Superior temporal gyrus (tissue), 1 donor: ENCODE results near the gene SLC6A12.
A peak's percentile ranks its signal among the peaks of the same experiment; 100 is the strongest.
"Not testable (repeated sequence)": the region's sequence is repeated elsewhere in the genome, so short reads cannot be mapped to it uniquely, and the experiment has no call there.

ENCODE experiments used
- DNase-seq: peaks from one replicate; pipeline ENCODE4 v3.0.0-alpha.2; 2016; ENCODE audit errors: extremely low spot score

Gene SLC6A12

DNA sequence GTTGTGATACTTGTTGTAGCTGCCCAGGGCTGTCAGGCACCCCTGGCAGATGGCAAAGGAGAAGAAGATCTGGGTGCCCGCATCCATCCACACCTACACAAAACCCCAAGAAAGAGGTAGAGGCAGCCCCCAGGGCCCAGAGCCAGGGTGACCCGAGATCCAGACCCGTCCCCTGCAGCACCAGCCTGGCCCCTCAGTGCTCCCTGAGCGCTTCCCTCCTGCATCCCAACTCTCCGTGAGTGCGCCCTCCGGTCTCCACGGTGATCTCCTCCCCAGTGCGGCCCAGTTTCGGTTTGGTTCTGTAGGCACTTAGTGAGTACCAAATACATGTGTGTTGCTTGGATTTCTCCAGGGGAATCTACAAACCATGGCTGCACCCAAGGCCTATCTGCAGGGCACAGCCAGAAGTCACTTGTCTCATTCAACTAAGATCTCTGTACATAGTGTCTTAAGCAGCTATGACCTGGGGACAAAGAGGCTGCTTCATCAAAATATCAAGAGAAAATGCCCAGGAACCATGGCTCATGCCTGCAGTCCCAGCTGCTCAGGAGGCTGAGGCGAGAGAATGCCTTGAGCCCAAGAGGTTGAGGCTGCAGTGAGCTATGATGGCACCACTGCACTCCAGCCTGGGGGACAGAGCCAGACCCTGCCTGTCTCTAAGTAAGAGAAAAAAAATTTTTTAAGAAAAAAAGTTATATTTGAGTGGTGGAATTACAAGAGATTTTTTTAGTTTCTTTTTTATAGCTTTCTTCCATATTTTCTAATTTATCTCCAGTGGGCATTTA lies 15.9 kb downstream of the SLC6A12 start:
- no peak for DNase-seq

DNA sequence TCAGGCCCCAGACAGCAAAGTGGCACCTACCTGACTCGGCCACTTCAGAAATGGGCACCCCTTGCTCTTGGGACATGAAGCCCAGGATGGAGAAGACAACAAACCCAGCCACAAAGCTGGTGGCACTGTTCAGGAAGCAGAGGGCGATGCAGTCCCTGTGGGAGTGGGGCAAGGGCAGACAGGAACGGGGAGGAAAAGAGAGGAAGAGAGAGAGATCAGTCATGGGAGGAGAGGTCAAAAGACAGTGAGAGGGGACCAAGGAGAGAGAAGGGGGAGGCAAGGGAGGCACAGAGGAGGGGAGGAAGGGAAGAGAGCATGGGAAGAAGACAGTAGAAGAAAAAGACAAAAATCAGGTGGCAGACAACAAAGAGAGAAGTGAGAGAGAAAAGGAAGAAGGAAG lies 16.6 kb downstream of the SLC6A12 start:
- DNase-seq: no peak

DNA sequence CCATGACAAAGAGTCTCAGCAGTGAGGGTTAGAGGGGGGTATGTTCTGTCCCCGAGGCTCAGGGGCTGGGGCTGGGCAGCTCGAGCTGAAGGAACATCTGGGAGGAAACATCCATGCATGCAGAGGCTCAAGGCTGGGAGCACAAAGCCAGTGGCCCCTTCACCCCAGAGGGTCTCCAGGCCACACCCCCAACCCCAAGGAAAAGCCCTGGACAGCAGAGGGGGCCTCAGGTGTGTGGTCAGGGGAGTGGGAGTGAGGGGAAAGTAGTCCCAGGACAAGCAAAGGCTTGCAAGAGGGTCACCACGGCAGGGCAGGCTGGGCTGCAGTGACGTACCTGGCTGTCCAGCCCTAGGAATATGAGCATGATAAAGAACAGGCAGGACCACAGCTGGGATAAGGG lies 17.5 kb downstream of the SLC6A12 start:
- no peak for DNase-seq

DNA sequence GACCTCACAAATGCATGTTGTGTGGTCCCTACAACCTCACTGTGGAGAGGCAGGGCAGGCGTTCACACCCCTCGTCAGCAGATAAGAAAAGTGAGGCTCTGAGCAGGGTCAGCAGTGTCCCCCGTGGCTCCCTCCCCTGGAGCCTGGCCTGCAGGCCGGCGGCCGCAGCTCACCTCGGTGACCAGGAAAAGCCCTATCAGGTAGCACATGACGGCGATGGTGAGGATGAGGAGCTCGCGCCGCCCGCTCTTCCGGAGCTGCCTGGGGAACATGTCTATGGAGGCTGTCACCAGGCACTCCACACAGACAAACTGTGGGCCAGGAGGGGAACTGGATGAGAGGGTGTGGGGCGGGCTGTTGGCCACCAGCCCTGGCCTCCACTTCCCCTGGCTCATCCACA lies 18.0 kb downstream of the SLC6A12 start:
- no peak for DNase-seq

DNA sequence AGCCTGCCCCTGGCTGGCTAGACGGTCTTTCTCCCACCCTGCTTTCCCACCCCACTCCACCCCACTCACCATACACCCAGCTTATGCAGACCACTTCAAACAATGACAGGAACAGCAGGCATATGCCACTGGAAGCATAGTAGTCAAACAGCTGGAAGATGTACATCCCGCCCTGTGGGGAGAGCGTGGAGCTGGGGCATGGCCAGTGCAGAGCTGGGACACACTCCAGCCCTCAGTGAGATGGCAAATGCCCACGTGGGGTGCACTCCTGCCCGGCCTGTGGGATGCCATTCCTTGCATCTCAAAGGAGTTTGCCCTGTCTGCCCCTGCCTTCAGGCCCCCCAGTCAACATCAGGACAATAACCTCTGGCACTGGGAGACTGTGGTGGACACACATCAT lies 18.8 kb downstream of the SLC6A12 start:
- no peak for DNase-seq

DNA sequence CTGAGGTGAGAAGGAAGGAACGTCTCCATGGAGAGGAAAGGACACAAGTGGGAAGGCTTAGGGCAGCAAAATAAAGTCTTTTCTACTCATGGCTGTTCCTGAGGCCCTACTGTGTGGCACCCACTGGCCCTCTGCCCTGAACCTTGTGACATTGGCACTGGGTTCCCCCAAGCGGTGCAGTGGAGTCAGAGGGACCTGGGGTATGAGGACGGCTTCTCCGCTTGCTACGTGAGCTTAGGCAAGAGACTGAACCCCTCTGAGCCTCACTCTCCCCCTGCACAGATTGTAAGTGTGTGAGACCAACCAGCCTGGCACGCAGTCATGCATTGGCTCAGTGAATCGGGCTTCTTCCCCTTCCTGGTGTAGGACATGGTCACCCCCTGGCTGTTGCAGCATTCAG lies 19.7 kb downstream of the SLC6A12 start:
- DNase-seq: no peak

DNA sequence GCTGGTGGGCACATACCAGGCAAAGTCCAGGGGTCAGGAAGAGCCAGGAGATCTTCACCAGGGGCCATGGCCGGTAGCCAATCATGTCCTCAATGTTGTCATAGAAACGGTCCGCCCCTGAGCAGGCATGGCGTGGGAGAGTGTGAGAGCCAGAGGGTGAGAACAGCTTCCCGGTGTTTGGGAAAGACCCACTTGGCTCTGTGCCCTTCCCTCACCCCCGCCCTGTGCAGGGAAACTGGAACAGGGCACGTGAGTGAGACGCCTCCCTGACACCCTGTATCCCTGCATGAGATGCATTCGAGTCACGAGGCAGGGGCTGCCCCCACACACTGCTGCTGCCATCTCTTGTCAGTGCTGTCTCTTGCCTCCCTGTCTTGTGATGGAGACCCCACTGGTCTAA lies 20.7 kb downstream of the SLC6A12 start:
- DNase-seq: no peak

DNA sequence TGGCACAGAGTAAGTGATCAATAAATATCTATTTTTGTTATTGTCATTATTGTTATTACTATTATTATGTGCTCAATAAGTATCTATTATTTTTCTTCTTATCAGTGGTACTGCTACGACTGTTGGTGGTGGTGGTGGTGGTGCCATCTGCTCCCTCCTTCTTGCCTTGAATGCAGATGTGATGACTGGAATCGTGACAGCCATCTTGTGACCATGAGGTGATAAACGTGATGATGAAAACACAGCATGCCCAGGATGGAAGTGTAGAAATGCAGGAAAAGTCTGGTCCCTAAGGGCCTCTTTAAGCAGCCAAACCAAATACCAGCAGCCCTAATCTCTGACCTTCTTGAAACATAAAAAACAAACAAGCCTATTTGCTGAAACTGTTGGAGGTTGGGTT lies 22.4 kb downstream of the SLC6A12 start:
- no peak for DNase-seq

DNA sequence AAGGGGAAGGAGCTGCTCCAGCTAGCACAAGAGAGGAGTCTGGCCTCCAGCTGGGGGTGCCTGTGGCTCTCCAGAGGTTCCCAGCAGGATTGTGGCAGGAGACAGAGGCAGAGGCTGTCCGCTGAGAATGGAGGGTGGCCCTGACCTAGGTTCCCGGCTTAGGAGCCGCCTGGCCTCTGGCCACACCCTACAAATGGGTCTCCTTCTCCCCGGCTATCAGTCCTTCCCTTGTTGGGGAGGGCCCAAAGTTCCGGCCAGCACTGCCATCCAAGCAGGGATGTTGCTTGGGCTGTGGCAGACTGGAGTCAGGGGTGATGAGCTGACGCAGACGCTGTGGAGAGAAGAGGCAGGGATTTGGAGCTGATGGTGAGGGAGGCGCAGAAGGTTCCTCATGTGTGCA lies 23.1 kb downstream of the SLC6A12 start:
- DNase-seq: no peak

DNA sequence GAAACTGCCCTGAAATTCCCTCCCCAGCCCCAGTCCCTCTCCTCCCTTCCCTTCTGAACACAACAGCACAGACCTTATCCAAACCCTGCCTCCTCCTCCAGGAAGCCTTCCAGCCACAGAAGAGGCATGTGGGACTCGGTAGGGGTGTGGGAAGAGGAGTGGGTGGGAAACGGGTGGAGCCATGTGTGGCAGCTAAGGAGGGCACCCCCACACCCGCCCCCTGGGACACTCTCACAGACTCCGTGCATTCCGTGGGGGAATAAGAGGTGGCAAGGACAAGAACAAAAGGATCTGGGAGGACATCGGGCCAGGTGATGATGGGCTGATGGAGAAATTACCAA lies 24.4 kb downstream of the SLC6A12 start:
- no peak for DNase-seq

DNA sequence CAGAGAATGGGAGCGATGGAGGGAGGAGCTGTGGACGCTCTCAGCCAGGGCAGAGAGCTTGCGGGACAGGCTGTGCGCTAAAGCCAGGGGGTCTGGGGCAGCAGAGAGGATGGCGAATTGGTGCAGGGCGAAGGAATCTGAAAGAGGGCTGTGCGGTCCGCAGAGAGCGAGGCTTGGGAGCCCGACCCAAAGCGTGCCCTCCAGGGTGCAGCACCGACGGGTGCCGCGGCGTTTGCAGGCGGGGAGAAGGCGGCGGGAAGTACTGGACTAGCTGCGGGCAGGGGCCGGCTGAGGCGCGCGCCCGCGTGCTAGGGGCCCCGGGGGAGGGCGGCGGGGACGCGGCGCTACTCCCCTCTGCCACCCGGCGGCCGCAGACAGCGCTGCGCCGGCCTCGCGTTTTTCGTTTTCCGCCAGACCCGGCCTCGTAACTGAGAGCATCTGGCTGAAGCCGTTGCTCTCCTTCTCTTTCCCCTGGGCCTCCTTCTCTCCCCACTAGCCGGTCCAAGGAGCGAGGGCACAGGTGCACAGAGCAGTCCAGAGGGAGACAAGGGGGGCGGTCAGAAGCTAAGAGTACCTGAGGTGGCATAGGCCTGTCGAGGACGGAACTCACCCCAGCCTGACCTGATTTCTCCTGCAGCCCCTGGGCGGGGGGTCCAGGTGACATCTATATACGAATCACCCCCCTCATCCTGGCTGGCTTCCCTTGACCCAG lies 24.9 kb downstream of the SLC6A12 start:
- peak; percentile 74 for DNase-seq

DNA sequence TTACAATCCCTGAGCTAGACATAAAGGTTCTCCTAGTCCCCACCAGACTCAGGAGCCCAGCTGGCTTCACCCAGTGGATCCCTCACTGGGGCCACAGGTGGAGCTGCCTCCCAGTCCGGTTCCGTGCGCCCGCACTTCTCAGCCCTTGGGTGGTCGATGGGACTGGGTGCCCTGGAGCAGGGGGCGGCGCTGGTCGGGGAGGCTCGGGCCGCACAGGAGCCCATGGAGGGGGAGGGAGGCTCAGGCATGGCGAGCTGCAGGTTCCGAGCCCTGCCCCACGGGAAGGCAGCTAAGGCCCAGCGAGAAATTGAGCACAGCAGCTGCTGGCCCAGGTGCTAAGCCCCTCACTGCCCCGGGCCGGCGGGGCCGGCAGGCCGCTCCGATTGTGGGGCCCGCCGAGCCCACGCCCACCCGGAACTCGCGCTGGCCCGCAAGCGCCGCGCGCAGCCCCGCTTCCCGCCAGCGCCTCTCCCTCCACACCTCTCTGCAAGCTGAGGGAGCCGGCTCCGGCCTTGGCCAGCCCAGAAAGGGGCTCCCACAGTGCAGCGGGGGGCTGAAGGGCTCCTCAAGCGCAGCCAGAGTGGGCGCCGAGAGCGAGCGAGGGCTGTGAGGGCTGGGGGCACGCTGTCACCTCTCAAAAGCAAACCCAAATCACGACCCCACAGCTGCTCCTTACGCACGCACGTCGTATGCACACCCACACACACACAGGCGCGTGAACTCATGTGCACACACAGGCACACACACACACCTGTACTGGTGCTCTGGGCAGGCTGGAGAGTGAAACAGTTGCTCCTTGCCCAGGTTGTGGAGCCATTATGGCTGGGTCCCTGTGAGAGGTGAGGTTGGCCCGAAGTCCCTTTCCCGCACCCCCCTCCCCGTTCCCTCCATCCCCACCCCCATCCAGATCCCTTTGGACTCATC lies 25.7 kb downstream of the SLC6A12 start:
- not testable (repeated sequence) for DNase-seq

DNA sequence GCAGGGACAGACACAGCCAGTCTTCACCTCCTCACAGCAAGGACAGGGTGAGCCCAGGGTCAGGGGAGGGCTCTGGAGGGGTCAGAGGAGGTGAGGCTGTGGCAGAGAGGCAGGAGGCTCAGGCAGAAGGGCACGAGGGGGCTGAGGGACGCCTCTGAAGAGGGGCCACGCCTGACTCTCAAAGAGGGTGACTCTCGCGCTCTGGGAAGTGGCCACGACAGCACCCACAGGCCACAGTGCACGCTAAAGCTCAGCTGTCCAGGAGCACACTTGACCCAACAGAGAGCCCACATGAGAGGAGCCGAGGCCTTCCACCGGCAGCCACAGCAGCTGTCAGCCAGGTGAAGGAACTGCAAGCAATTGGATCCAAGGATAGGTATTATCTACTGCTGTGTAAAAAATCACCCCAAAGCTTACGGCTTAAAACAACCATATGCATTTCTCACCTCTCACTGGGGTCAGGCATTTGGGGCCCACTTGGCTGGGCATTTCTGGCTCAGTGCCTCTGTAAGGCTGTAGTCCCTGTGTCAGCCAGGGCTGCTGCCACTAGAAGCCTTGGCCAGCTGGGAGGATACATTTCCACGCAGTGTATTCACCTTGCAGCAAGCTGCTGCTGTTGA lies 27.8 kb downstream of the SLC6A12 start:
- DNase-seq: no peak

DNA sequence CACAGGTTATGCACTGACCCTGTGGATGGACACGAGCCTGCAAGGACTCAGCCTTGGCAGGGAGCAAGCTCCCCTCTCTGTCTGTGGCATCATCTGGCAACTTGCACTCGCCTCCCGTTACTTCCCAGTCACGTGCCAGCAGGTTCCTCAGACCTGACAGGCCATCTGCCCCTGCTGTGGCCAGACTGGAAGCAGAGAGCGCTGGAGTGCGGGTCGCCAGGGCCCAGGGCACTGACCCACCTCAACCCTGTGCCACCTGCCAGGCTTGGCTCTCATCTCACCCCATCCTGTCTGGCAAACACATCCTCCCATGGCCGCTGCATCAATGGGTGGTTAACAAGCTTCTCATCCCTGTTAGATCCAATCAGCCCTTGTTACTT lies 28.4 kb downstream of the SLC6A12 start:
- no peak for DNase-seq

DNA sequence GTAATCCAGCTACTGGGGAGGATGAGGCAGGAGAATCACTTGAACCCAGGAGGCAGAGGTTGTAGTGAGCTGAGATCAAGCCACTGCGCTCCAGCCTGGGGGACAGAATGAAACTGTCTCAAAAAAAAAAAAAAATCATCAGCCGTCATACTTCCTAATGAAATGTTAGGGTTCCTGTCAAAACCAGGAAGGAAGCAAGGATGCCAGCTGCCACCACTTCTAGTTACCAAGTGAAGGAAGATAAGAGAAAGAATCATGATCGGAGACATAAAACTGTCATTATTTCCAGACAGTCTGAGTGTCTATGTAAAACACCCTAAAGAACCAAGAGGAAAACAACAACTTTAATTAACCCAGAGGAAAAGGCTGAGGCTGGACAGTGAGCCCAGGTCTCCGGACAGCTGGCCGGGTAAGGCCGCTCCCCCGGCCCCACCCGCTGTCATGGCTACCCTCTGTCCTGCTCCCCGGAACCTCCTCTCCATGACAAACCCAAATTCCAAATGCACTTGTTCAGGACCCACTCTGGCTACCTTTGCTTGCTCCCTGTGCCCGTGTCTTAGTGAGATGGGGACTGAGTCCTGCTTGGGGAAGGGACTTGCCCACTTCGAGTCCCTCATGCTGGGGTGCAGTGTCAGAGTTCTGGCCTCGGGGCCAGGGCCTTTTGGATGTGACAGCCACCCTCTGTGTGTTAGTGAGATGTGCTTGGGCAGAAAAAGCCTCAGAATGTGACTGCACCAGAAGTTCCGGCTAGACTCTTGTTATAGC lies 29.0 kb downstream of the SLC6A12 start:
- DNase-seq: no peak

DNA sequence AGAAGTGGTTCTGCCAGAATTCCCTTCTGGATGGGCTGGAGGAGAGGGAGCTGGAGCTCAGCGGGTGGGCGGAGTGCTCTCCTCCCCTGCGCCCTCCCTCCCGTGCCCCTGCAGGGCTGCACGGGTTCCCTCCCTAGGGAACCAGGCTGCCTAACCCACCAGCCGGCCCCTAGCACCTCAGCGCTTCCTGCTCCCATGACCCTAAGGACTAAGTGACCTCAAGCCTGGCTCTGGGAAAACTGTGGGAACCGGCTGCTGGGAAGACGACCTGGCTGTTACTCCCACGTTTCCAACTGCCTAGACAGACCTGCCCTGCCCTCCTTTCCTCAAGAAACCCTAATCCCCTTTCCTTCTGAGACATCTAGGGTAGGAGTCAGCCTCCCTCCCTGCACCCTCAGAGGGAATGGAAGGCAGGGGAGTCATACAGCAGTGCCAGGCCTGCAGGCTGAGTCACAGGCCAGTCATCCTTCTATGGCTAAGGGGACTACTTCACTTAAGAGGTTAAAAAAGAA lies 31.5 kb downstream of the SLC6A12 start:
- DNase-seq: no peak

DNA sequence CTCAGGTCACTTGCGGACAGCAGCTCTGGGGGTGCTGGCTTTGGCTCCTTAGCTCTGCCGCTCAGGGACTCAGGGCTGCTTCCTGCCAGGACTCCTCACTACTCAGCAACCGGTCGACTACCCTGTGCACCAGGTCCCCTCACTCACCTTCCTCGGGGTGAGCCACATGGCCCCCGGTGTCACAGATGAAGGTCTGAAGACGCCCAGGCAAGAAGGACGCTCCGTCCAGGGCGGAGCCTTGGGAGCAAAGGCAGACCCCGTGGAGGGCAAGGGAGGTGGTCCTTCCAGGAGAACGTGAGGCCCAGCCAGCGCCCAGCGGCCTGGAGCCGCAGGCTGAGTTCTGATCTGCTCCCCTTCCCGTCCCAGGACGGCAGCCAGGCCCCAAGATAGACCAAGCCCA lies 32.0 kb downstream of the SLC6A12 start:
- no peak for DNase-seq

DNA sequence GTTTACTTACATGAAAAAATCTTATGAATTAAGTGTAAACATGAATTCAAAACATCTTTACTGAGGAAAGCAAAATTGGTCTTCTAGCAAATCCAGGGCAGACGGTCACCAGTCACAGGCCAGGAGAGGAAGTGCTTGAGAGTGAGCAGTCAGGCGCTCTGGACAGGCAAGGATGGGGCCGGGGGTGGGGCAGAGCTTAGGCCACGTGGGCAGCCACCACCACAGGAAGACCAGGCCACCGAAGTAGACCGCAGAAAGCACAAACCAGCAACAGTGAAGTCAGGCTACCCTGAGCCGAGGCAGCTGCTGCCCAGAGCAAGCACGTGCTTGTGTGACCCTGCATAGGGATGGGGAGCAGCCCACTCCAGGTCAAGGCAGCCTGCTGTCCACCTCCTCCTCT lies 33.5 kb downstream of the SLC6A12 start:
- no peak for DNase-seq

DNA sequence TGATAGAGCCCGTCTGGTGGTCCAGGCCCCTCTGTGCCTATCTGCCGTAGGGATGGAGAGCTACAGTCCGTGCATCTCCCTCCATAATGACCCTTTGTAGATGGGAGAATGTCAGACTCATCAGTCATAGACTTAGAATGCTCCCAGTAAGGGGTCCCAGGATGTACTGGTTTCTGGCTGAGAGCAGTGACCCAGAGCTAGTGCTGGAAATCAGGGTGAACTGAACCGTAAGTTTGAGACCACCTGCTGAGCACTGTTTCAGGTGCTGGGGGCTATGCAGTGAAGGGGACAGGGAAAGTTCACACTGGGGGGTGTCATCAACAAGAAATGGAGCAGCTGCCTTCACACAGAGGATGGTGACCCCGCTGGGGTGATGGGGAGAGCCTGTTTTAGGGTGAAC lies 34.1 kb downstream of the SLC6A12 start:
- DNase-seq: no peak

DNA sequence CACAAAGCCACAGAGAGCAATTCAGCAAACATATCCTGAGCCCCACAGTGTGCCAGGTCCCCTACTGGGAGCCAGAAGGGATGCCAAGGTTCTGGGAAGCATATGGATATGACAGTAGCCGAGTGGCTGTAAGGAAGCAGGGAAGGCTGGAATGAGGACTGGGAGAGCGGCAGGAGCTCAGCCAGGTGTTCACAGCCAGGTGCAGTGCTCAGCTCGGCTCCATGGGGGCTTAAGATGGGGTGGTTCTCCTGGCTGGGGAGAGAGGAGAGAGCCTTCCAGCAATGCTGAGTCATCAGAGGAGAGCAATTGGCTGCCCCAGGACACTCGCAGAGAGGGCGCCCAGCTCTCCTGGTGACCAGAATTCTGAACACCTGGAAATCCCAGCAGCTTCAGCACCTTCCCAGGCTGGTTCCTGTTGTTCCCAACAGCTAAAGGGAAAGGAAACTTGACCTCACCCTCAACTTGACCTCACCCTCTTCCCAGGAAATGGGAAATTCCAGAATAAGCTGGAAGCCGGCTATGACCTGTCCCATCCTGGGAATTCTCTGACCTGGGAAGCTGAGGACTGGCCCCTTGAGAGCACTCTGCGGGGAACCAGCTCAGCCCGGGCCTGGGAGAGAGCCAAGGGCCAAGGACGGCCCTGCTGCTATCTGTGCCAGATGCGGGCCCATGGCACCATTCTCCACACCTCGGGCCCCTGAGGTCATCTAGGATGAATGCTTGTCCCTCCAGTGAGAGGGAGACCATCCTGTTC lies 34.6 kb downstream of the SLC6A12 start:
- DNase-seq: no peak

DNA sequence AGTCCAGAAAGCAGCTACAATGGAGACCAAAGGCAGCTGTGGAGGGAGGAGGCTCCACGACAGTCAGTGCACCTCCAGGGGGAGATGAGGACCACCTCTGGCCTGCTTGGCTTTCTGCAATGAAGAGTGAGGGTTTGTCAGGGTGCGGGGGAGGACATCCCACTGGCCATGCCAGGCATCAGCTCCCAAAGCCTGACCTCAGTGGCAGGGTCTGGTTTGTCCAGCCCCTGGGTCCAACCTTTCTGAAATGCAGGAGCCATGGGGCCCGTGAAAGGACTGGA lies 35.2 kb downstream of the SLC6A12 start:
- DNase-seq: no peak
